ENCODE measurements around the gene PAWR.

Gene PAWR

DNA sequence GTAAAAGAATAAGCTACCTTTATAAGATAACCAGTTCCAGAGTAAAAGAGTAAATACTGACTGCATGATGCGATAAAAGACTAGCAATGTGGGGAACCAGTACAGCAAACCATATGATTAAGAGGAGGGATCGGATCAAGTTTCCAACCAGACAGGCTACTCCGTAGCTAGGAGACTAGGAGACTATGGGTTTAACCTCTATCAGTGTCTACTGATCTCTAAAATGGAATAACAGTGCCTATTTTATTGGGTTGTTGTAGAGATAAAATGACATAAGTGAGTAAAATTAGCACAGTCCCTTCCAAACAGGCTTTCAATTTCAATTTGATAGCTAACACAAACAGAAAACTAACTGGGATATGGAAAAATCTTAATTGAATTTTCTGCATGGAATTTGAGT is 76.0 kb downstream of the PAWR start:
- no peak overlapping the region for H3K4me3 ChIP-seq (ENCODE audit: control insufficient read depth, low read depth, low read length)
- no peak for DNase-seq (ENCODE audit: low read depth)
- TF ChIP-seq, protein P1, sequence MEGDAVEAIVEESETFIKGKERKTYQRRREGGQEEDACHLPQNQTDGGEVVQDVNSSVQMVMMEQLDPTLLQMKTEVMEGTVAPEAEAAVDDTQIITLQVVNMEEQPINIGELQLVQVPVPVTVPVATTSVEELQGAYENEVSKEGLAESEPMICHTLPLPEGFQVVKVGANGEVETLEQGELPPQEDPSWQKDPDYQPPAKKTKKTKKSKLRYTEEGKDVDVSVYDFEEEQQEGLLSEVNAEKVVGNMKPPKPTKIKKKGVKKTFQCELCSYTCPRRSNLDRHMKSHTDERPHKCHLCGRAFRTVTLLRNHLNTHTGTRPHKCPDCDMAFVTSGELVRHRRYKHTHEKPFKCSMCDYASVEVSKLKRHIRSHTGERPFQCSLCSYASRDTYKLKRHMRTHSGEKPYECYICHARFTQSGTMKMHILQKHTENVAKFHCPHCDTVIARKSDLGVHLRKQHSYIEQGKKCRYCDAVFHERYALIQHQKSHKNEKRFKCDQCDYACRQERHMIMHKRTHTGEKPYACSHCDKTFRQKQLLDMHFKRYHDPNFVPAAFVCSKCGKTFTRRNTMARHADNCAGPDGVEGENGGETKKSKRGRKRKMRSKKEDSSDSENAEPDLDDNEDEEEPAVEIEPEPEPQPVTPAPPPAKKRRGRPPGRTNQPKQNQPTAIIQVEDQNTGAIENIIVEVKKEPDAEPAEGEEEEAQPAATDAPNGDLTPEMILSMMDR (IDR thresholded peaks at IDR 0.05; ENCODE audit: control insufficient read depth, insufficient read depth, low read depth, low read length, missing control alignments) = no peak

DNA sequence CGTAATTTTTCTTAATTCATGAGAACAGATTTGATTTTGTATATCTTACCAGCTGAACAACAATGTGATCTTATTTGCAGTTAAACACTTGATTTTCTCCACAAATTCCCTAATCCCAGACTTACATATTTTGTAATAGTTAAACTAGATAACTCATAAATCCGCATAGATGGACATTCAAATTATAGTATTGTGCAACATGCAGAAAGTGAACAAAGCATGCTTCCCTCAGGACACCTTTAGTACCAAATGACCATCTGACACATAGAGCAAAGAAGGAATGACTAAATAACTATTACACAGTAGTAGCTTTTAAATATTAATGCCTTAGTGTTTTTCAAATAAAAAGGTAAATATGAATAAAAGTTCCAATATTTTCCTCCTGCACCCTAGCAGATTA is 88.9 kb downstream of the PAWR start:
- TF ChIP-seq, protein P1 (IDR thresholded peaks at IDR 0.05; ENCODE audit: control insufficient read depth, insufficient read depth, low read depth, low read length, missing control alignments) = no peak
- no peak for DNase-seq (ENCODE audit: low read depth)
- H3K4me3 ChIP-seq (ENCODE audit: control insufficient read depth, low read depth, low read length) = no peak overlapping the region

DNA sequence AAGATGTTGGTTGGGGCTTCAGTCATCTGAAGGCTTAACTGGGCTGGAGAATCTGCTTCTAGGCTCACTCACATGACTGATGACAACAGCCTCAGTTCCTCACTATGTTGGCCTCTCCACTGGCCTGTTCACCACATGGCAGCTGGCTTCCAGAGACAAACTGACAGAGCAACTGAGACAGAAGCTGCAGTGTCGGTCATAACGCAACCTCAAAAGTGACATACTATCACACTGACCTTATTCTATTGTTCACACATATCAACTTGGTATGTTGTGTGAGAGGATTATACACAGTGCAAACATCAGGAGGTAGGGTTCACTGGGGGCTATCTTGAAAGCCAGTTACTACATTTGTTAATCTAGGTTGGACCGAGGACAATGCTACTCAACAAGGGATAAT is 92.9 kb downstream of the PAWR start:
- no peak overlapping the region for H3K4me3 ChIP-seq (ENCODE audit: control insufficient read depth, low read depth, low read length)
- TF ChIP-seq, protein P1 (IDR thresholded peaks at IDR 0.05; ENCODE audit: control insufficient read depth, insufficient read depth, low read depth, low read length, missing control alignments) = no peak
- no peak for DNase-seq (ENCODE audit: low read depth)

DNA sequence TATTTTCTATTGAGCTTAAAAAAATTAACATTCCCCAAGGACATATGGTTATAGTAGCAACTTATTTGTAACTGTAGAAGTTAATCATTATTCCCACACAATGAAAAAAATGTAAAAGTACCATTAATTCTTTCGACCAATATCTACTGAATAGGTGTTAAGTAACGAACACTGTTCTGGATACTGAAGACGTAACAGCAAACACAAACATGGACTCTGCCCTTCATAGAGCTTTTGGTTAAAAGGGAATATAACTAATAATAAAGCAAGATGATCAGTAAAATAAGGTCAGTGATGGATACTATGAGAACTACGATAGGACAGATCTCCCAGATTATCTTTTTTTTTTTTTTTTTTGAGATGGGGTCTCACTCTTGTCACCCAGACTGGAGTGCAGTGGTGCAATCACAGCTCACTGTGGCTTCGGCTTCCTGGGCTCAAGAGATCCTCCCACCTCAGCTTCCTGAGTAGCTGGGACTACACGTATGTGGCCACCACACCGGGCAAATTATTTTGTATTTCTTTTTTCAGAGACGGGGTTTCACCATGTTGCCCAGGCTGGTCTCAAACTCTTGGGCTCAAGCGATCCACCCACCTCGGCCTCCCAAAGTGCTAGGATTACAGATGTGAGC is 93.9 kb downstream of the PAWR start:
- TF ChIP-seq, protein P1 (IDR thresholded peaks at IDR 0.05; ENCODE audit: control insufficient read depth, insufficient read depth, low read depth, low read length, missing control alignments) = no peak
- no peak overlapping the region for H3K4me3 ChIP-seq (ENCODE audit: control insufficient read depth, low read depth, low read length)
- no peak for DNase-seq (ENCODE audit: low read depth)

DNA sequence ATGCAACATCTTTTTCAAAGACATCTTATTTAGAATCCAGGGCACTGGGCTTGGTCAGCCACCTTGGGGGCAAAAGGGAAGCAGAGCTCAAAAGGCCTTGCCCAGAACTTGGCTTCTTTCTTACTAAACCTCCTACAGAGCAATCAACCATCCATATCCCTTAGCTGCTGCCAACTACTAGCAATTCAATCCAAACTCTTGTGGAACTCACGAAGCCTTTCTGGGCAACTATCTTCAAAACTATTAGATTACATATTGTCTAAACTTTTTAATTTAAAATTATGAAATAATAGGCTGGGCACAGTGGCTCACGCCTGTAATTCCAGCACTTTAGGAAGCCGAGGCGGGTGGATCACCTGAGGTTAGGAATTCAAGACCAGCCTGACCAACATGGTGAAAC is 95.5 kb downstream of the PAWR start:
- TF ChIP-seq, protein P1 (IDR thresholded peaks at IDR 0.05; ENCODE audit: control insufficient read depth, insufficient read depth, low read depth, low read length, missing control alignments) = no peak
- H3K4me3 ChIP-seq (ENCODE audit: control insufficient read depth, low read depth, low read length) = no peak overlapping the region
- no peak for DNase-seq (ENCODE audit: low read depth)

DNA sequence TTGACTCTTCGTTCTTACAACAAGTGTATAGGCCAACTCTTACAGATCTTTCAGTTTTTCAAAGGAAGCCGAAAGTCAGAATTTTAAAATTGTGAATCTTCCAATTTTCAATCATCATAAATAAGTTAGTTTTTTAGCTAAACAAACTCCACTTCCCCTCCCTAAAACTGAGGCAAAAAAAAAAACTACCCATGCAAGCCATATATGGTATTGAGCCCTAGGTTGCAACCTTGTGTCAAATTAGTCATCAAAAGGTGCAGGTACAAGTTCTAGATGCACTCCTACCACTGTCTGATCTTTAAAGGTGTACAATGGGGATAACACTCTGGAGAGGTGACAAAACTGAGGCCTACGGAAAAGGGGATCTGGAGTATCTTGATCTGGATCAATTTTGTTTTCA is 97.9 kb downstream of the PAWR start:
- H3K4me3 ChIP-seq (ENCODE audit: control insufficient read depth, low read depth, low read length) = no peak overlapping the region
- TF ChIP-seq, protein P1 (IDR thresholded peaks at IDR 0.05; ENCODE audit: control insufficient read depth, insufficient read depth, low read depth, low read length, missing control alignments) = no peak
- DNase-seq (ENCODE audit: low read depth) = no peak

DNA sequence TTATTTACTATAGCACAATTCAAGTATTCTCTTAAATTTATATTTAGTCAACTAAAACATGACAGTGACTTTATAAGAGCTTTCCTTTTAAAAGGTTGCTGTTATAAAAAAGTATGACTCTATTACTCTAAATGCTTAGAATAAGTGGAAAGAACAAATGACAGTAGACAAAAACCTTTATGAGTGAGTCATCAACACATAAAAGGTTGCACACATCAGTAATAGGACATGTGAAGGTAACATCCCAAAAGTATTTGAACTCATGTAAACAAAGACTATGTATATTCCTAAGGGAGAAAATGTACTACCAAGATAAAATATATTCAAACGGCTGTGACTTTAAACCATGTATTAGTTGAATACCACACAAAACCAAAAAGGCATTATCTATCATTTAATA is 98.8 kb downstream of the PAWR start:
- DNase-seq (ENCODE audit: low read depth) = no peak
- TF ChIP-seq, protein P1 (IDR thresholded peaks at IDR 0.05; ENCODE audit: control insufficient read depth, insufficient read depth, low read depth, low read length, missing control alignments) = no peak
- no peak overlapping the region for H3K4me3 ChIP-seq (ENCODE audit: control insufficient read depth, low read depth, low read length)
